ENCODE measurements around the gene TEX13D.
"Not testable (repeated sequence)": the region's sequence is repeated elsewhere in the genome, so short reads cannot be mapped to it uniquely, and the experiment has no call there.

The TEX13D gene

GRCh38 chrX:124325732-124326131 is 6.7 kb upstream of the TEX13D start:
- CTCF ChIA-PET: interaction anchor here (0.6 kb wide), 1 partner anchor 194 kb away, joined by 3 read pairs; no protein-coding TSS in a partner anchor
- POLR2A ChIA-PET: interaction anchor here (0.6 kb wide), 1 partner anchor 302 kb away, joined by 3 read pairs; no protein-coding TSS in a partner anchor

DNA sequence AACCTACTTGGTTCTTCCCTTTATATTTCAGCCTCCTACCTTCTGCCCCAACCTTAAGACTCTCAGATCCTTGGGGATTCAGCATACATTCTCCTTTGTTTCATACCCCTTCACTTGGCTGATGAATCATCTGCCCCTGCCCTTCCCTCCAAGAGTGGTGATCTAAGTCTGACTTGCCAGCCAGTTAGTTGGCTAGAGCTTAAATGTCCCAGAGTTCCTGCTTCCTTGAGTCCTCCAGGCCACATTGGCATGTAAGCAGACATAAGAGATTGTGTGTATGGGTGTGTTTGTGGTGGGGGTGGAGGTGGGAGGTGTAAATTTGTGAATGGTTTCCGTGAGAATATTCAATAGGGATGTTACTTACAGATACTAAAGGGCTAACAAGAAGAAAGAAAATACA is 3.7 kb upstream of the TEX13D start:
- POLR2A ChIA-PET: no interaction called here
- no peak for DNase-seq (ENCODE audit: extremely low spot score)
- CTCF ChIA-PET: no interaction called here
- TF ChIP-seq FOXK2 (IDR thresholded peaks at IDR 0.05) (no peak), CTBP1 (IDR thresholded peaks at IDR 0.05; ENCODE audit: borderline replicate concordance) (no peak), SP1 (IDR thresholded peaks at IDR 0.05) (no peak), TARDBP (IDR thresholded peaks at IDR 0.05) (no peak), ZNF384 (IDR thresholded peaks at IDR 0.05) (no peak), FOXA1 (IDR thresholded peaks at IDR 0.05) (no peak)

More at GRCh38 chrX:124325732-124326131, 6.7 kb upstream of the TEX13D start:
- DNase-seq (ENCODE audit: extremely low spot score): no peak
- no peak for TF ChIP-seq FOXA1 (IDR thresholded peaks at IDR 0.05)
- TF ChIP-seq LEF1 (IDR thresholded peaks at IDR 0.05; ENCODE audit: borderline replicate concordance): no peak
- TF ChIP-seq FOXK2 (IDR thresholded peaks at IDR 0.05): no peak
- TF ChIP-seq L3MBTL2 (conservative IDR thresholded peaks at IDR 0.05): no peak
- no peak for TF ChIP-seq BHLHE40 (IDR thresholded peaks at IDR 0.05; ENCODE audit: borderline replicate concordance)
- no peak for TF ChIP-seq CTBP1 (IDR thresholded peaks at IDR 0.05; ENCODE audit: borderline replicate concordance)
- TF ChIP-seq PKNOX1 (IDR thresholded peaks at IDR 0.05): no peak
- no peak for TF ChIP-seq SUZ12 (IDR thresholded peaks at IDR 0.05)
- no peak for TF ChIP-seq SP1 (IDR thresholded peaks at IDR 0.05)
- TF ChIP-seq TARDBP (IDR thresholded peaks at IDR 0.05): no peak
- TF ChIP-seq HDGF (IDR thresholded peaks at IDR 0.05; ENCODE audit: borderline replicate concordance): no peak
- TF ChIP-seq ARNT (IDR thresholded peaks at IDR 0.05): no peak
- TF ChIP-seq ZNF384 (IDR thresholded peaks at IDR 0.05): no peak
- no peak for TF ChIP-seq NFRKB (IDR thresholded peaks at IDR 0.05)

DNA sequence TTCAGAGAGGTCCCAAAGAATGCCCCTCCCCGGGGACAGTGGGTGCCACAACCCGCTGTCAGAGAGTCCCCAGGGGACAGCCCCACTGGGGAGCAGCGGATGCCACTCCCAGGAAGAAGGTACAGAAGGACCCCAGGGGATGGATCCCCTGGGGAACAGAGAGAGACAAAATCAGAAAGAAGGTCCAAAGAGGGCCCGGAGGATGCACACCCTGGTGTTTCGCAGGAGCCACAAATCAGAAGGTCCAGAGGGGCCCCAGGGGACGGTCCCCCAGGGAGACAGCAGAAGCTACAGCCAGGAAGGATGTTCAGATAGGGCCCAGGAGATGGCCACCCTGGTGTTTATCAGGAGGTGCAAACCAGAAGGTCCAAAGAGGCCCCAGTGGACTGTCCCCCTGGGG is 1.4 kb downstream of the TEX13D start:
- DNase-seq (ENCODE audit: extremely low spot score): no peak
- POLR2A ChIA-PET: no interaction called here
- TF ChIP-seq ELF4 (IDR thresholded peaks at IDR 0.05) (no peak), FOXK2 (IDR thresholded peaks at IDR 0.05) (no peak), NFRKB (IDR thresholded peaks at IDR 0.05) (no peak), ZNF384 (IDR thresholded peaks at IDR 0.05) (no peak), SP1 (IDR thresholded peaks at IDR 0.05) (no peak), ARNT (IDR thresholded peaks at IDR 0.05) (no peak), HDGF (IDR thresholded peaks at IDR 0.05; ENCODE audit: borderline replicate concordance) (no peak), FOXM1 (IDR thresholded peaks at IDR 0.05; ENCODE audit: borderline replicate concordance) (no peak), L3MBTL2 (conservative IDR thresholded peaks at IDR 0.05) (no peak), CTBP1 (IDR thresholded peaks at IDR 0.05; ENCODE audit: borderline replicate concordance) (no peak)
- CTCF ChIA-PET: no interaction called here

DNA sequence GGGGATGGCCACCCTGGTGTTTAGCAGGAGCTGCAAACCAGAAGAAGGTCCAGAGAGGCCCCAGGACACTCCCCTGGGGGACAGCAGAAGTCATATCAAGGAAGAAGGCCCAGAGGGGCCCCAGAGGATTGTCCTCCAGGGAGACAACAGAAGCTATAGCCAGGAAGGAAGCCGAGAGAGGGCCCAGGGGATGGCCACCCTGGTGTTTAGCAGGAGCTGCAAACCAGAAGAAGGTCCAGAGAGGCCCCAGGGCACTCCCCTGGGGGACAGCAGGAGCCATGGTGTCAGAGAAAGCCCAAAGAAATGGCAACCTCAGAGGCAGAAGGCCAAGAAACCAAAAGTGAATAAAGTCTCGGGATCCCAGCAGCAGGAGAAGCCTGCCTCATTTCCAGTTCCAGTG is 2.1 kb downstream of the TEX13D start:
- DNase-seq (ENCODE audit: extremely low spot score); CTCF ChIA-PET; POLR2A ChIA-PET: not testable (repeated sequence)

DNA sequence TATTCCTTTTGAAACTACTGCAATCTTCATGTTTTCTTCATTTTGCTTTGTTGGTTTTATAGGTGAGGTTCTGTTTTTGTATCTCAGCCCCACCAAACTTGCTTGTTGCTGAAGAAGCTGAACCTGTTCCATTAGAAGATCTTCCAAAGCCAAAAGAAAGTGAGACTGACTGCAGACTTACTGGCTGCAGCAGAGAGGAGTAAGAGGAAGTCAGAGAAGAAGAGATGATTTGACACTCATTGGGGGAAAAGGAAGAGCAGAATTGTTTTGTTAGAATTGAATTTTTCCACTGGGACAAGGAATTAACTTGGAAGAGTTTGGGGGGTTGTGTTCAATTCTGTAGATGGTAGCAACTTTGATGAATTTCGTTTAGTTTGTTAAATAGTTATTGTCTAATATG is 3.1 kb downstream of the TEX13D start:
- ChIA-PET POLR2A (no interaction called here), CTCF (no interaction called here)
- TF ChIP-seq FOXM1 (IDR thresholded peaks at IDR 0.05; ENCODE audit: borderline replicate concordance) (no peak), FOXK2 (IDR thresholded peaks at IDR 0.05) (no peak)
- DNase-seq (ENCODE audit: extremely low spot score): no peak

DNA sequence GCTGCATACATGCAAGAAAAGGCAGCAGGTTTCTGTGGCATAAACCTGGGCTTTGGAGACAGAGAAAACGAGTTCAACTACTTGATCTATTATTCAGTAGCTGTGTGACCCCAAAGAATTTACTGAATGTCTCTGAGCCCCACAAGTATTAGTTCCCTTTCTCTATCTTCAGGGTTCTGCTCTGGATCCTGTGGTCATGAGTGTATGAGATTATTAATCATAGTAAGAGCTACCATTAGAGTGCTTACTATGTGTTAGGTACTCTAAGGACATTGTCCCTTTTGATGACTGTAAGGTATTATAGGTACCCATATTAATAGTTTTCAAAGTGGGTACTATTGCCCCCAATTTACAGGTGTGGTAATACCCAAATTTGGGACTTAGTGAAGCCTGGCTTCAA is 5.5 kb downstream of the TEX13D start:
- no peak for DNase-seq (ENCODE audit: extremely low spot score)
- ChIA-PET POLR2A (no interaction called here), CTCF (no interaction called here)
- no peak for TF ChIP-seq LEF1 (IDR thresholded peaks at IDR 0.05; ENCODE audit: borderline replicate concordance)
- TF ChIP-seq PKNOX1 (IDR thresholded peaks at IDR 0.05): no peak
- TF ChIP-seq CTBP1 (IDR thresholded peaks at IDR 0.05; ENCODE audit: borderline replicate concordance): no peak
- TF ChIP-seq HDGF (IDR thresholded peaks at IDR 0.05; ENCODE audit: borderline replicate concordance): no peak
- no peak for TF ChIP-seq FOXA1 (IDR thresholded peaks at IDR 0.05)
- TF ChIP-seq ZNF384 (IDR thresholded peaks at IDR 0.05): no peak
- TF ChIP-seq SUZ12 (IDR thresholded peaks at IDR 0.05): no peak
- TF ChIP-seq NFRKB (IDR thresholded peaks at IDR 0.05): no peak
- TF ChIP-seq SP1 (IDR thresholded peaks at IDR 0.05): no peak
- no peak for TF ChIP-seq TARDBP (IDR thresholded peaks at IDR 0.05)
- no peak for TF ChIP-seq L3MBTL2 (conservative IDR thresholded peaks at IDR 0.05)
- no peak for TF ChIP-seq ELF4 (IDR thresholded peaks at IDR 0.05)

GRCh38 chrX:124338733-124339514 is 6.5 kb downstream of the TEX13D start:
- no peak for DNase-seq (ENCODE audit: extremely low spot score)
- CTCF ChIA-PET: no interaction called here

More at GRCh38 chrX:124338733-124339514, 6.5 kb downstream of the TEX13D start:
- TF ChIP-seq FOXM1 (IDR thresholded peaks at IDR 0.05; ENCODE audit: borderline replicate concordance) (no peak), SUZ12 (IDR thresholded peaks at IDR 0.05) (no peak), HDGF (IDR thresholded peaks at IDR 0.05; ENCODE audit: borderline replicate concordance) (no peak), NFRKB (IDR thresholded peaks at IDR 0.05) (no peak), ELF4 (IDR thresholded peaks at IDR 0.05) (no peak), CTBP1 (IDR thresholded peaks at IDR 0.05; ENCODE audit: borderline replicate concordance) (no peak), L3MBTL2 (conservative IDR thresholded peaks at IDR 0.05) (no peak), FOXA1 (IDR thresholded peaks at IDR 0.05) (no peak), TARDBP (IDR thresholded peaks at IDR 0.05) (no peak), ZNF384 (IDR thresholded peaks at IDR 0.05) (no peak), ARNT (IDR thresholded peaks at IDR 0.05) (no peak), LEF1 (IDR thresholded peaks at IDR 0.05; ENCODE audit: borderline replicate concordance) (no peak)
- POLR2A ChIA-PET: no interaction called here

Measured in HEK293T (cell line).